PFSK-1 (cell line): Measurements from ENCODE around the gene IL17RC.

ENCODE experiments used
- FOXP2 ChIP-seq: optimal IDR thresholded peaks from 2 replicates; pipeline ENCODE3; 2011; ENCODE audit warnings: borderline replicate concordance, control low read depth, inconsistent platforms; ENCODE audit not compliant: insufficient read depth; ENCODE audit errors: extremely low read length, extremely low read depth
- POLR2AphosphoS5 ChIP-seq: IDR thresholded peaks from 2 replicates; pipeline ENCODE4 v1.6.1; 2012; ENCODE audit warnings: low read depth, mild to moderate bottlenecking, control low read depth, low read length, moderate library complexity
- SIN3A ChIP-seq: IDR thresholded peaks from 2 replicates; pipeline ENCODE4 v1.6.1; 2012; ENCODE audit warnings: mild to moderate bottlenecking, low read length, moderate library complexity, borderline replicate concordance; ENCODE audit not compliant: insufficient read depth
- TAF1 ChIP-seq: IDR thresholded peaks from 2 replicates; pipeline ENCODE4 v1.6.1; 2012; ENCODE audit warnings: low read length, control low read depth, borderline replicate concordance; ENCODE audit not compliant: insufficient read depth
- TF ChIP-seq, protein P1 (sequence below), 2 experiments: IDR thresholded peaks; 2 replicates each; pipeline versions ENCODE4 v1.6.1 to v1.8.0; 2011 to 2012; ENCODE audit warnings: low read depth in 2 of 2, low read length in 2 of 2, control low read depth in 1 of 2, inconsistent platforms in 1 of 2, mild to moderate bottlenecking in 1 of 2, moderate library complexity in 1 of 2; ENCODE audit not compliant: insufficient read depth in 1 of 2

GRCh38 chr3:9970020-9970652 is 53.2 kb downstream of the IL17RC start:
- TF ChIP-seq TAF1 (no peak), POLR2AphosphoS5 (no peak), SIN3A (no peak), FOXP2 (no peak)
- TF ChIP-seq, protein P1, sequence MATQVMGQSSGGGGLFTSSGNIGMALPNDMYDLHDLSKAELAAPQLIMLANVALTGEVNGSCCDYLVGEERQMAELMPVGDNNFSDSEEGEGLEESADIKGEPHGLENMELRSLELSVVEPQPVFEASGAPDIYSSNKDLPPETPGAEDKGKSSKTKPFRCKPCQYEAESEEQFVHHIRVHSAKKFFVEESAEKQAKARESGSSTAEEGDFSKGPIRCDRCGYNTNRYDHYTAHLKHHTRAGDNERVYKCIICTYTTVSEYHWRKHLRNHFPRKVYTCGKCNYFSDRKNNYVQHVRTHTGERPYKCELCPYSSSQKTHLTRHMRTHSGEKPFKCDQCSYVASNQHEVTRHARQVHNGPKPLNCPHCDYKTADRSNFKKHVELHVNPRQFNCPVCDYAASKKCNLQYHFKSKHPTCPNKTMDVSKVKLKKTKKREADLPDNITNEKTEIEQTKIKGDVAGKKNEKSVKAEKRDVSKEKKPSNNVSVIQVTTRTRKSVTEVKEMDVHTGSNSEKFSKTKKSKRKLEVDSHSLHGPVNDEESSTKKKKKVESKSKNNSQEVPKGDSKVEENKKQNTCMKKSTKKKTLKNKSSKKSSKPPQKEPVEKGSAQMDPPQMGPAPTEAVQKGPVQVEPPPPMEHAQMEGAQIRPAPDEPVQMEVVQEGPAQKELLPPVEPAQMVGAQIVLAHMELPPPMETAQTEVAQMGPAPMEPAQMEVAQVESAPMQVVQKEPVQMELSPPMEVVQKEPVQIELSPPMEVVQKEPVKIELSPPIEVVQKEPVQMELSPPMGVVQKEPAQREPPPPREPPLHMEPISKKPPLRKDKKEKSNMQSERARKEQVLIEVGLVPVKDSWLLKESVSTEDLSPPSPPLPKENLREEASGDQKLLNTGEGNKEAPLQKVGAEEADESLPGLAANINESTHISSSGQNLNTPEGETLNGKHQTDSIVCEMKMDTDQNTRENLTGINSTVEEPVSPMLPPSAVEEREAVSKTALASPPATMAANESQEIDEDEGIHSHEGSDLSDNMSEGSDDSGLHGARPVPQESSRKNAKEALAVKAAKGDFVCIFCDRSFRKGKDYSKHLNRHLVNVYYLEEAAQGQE (IDR thresholded peaks at IDR 0.05; ENCODE audit: insufficient read depth in 1 of 2, low read depth in 2 of 2, low read length in 2 of 2), result no peak
